ENCODE data around the gene PPP1R1C. TPM values are rescaled to one million over a fixed set of nuclear protein-coding genes. Genes with fewer than 3 reads are reported as not detected.
"Not testable (repeated sequence)": the region's sequence is repeated elsewhere in the genome, so short reads cannot be mapped to it uniquely, and the experiment has no call there.

Gene PPP1R1C
- total RNA-seq, 3 donors from 2014 or later: 0.75 TPM; not detected in 2

DNA sequence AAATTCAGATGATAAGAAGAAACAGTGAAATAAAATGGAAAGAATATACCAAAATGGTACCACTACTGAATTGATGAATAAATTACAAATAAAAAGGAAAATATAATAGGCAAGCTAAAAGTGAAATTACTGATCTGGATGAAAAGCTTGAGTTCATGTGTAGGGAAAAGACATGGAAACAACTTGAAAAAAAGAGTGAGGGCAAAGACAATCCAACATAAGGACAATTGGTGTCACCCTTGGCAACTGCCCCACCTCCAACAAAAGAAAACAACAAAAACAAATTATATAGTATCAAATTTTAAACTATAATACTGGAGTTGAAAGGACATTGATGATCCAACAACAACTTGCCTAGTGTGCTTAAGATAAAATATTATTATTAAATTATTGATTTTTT lies 37.6 kb downstream of the PPP1R1C start:
- TF ChIP-seq, protein P1, sequence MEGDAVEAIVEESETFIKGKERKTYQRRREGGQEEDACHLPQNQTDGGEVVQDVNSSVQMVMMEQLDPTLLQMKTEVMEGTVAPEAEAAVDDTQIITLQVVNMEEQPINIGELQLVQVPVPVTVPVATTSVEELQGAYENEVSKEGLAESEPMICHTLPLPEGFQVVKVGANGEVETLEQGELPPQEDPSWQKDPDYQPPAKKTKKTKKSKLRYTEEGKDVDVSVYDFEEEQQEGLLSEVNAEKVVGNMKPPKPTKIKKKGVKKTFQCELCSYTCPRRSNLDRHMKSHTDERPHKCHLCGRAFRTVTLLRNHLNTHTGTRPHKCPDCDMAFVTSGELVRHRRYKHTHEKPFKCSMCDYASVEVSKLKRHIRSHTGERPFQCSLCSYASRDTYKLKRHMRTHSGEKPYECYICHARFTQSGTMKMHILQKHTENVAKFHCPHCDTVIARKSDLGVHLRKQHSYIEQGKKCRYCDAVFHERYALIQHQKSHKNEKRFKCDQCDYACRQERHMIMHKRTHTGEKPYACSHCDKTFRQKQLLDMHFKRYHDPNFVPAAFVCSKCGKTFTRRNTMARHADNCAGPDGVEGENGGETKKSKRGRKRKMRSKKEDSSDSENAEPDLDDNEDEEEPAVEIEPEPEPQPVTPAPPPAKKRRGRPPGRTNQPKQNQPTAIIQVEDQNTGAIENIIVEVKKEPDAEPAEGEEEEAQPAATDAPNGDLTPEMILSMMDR (IDR thresholded peaks at IDR 0.05): no peak
- ATAC-seq (no peak), DNase-seq (no peak)
- Histone ChIP-seq H3K36me3 (ENCODE audit: low read depth) (no peaks in the 10 kb centered on the region), H3K4me1 (ENCODE audit: low read depth) (no peaks in the 10 kb centered on the region), H3K4me3 (no peak overlapping the region), H3K9me3 (peaks cover 17% of the 10 kb centered on the region)
- intact Hi-C loops (cut with DNase I, micrococcal nuclease): no loop called here

DNA sequence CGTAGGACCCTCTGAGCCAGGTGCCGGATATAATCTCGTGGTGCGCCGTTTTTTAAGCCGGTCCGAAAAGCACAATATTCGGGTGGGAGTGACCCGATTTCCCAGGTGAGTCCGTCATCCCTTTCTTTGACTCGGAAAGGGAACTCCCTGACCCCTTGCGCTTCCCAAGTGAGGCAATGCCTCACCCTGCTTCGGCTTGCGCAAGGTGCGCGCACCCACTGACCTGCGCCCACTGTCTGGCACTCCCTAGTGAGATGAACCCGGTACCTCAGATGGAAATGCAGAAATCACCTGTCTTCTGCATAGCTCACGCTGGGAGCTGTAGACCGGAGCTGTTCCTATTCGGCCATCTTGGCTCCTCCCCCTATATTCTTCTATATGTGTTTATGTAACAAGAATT lies 45.2 kb downstream of the PPP1R1C start:
- H3K36me3 ChIP-seq (ENCODE audit: low read depth); ATAC-seq; intact Hi-C loops (cut with DNase I, micrococcal nuclease); H3K9me3 ChIP-seq; H3K4me3 ChIP-seq; H3K4me1 ChIP-seq (ENCODE audit: low read depth): not testable (repeated sequence)
- DNase-seq: peak in 2 of 3 donors; percentile 34 to 38

DNA sequence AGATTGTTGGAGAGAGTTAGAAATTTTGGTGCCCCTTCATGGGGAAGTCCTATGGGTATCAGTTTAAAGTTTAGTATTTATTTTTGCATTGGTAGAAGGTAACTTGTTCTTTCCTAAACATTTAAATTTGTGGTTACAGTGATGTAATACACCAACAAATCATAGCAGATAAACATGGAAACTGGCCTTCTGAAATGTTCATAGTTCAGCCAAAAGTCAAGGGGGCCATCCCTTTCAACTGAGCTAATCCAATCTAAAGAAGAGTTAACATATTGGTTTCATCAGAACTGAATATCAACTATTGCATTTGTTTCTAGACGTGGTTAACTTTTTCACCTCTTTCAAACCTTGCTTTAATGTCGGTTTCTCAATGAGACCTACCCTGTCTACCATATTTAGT lies 46.3 kb downstream of the PPP1R1C start:
- Histone ChIP-seq H3K9me3 (no peaks in the 10 kb centered on the region), H3K36me3 (ENCODE audit: low read depth) (no peaks in the 10 kb centered on the region), H3K4me1 (ENCODE audit: low read depth) (no peaks in the 10 kb centered on the region), H3K4me3 (no peak overlapping the region)
- TF ChIP-seq, protein P1 (IDR thresholded peaks at IDR 0.05): no peak
- intact Hi-C loops (cut with DNase I, micrococcal nuclease): no loop called here
- ATAC-seq (no peak), DNase-seq (no peak)

DNA sequence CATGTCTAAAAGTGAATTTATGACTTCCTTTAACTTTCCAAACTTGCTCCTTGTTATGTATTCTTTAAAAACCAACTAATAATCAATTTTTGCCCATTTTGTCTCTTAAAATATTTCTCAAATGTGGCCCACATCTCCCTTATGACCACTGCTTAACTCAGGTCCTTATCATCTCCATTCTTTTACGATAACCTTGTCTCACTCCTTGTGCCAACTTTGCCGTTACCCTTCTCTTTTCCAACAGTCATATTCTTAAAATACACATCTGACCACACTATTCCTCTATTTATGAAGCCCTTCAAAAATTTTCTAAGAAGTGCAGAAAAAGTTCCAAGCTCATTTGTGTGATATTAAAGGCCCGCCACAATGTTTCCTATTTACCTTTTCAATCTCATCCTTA lies 47.8 kb downstream of the PPP1R1C start:
- TF ChIP-seq, protein P1 (IDR thresholded peaks at IDR 0.05): no peak
- Histone ChIP-seq H3K36me3 (ENCODE audit: low read depth) (no peaks in the 10 kb centered on the region), H3K9me3 (no peaks in the 10 kb centered on the region), H3K4me3 (no peak overlapping the region), H3K4me1 (ENCODE audit: low read depth) (no peaks in the 10 kb centered on the region)
- DNase-seq: no peak
- intact Hi-C loops (cut with DNase I, micrococcal nuclease): no loop called here
- ATAC-seq: no peak

DNA sequence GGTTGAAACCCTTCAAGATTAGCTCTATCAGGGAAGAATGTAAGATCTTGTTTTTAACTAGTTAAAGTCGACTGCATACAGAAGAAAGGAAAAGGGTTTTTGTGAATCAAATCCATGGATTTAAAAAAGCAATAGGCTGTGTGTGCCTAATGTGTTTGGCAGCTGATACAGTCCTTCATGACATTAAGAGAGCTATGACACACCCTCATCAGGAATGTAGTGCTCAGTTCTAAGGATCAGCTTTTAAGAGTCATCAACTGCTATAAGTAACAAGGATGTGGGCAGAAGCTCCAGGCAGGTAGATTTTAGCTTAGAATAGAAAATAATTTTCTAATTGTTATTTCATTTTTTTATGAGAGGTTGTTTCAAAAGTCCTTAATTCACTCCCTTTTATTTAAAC lies 52.9 kb downstream of the PPP1R1C start:
- Histone ChIP-seq H3K36me3 (ENCODE audit: low read depth) (no peaks in the 10 kb centered on the region), H3K9me3 (no peaks in the 10 kb centered on the region), H3K4me1 (ENCODE audit: low read depth) (no peaks in the 10 kb centered on the region), H3K4me3 (no peak overlapping the region)
- DNase-seq: no peak
- intact Hi-C loops (cut with DNase I, micrococcal nuclease): no loop called here
- peak; percentile 49 for ATAC-seq
- TF ChIP-seq, protein P1 (IDR thresholded peaks at IDR 0.05): no peak

DNA sequence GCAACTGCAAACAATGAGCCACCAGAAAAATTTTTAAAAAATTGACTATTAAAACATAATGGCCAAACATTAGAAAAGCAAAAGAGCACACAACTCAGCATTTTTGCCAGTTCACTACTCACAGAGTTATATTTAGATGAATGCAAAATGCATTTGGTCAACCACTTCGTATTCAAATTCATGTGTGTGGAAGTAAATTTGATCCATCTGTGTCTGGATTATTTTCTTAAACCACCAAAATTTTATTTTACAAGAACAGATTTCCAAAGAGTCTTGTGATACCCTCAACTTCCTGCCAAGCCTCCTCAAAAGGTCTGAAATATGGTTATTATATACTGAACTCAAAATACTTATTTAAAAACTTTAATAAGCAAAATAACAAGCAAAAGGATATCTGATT lies 57.4 kb downstream of the PPP1R1C start:
- DNase-seq (no peak), ATAC-seq (no peak)
- intact Hi-C loops (cut with DNase I, micrococcal nuclease): no loop called here
- no peaks in the 10 kb centered on the region for H3K9me3 ChIP-seq
- H3K4me3 ChIP-seq: no peak overlapping the region
- H3K36me3 ChIP-seq (ENCODE audit: low read depth): no peaks in the 10 kb centered on the region
- TF ChIP-seq, protein P1 (IDR thresholded peaks at IDR 0.05): no peak
- H3K4me1 ChIP-seq (ENCODE audit: low read depth): no peaks in the 10 kb centered on the region
